Left ventricle myocardium inferior (tissue), 1 donor: ENCODE measurements around the gene NEO1. TPM values are rescaled to one million over a fixed set of nuclear protein-coding genes. Genes with fewer than 3 reads are reported as not detected.
A peak's percentile ranks its signal among the peaks of the same experiment; 100 is the strongest.

Experiments used
- DNase-seq: peaks from one replicate; pipeline ENCODE4 v3.0.0-alpha.2; 2020
- H3K27ac ChIP-seq: fragments of 200-600 bp; replicated peaks from 2 replicates; pipeline ENCODE4 v1.8.0; 2021
- H3K27me3 ChIP-seq: fragments of 200-600 bp; 2 replicates; pipeline ENCODE4 v1.8.0; 2021; ENCODE audit warnings: low read depth
- H3K36me3 ChIP-seq: fragments of 200-600 bp; 2 replicates; pipeline ENCODE4 v1.8.0; 2021
- H3K4me1 ChIP-seq: fragments of 200-600 bp; 2 replicates; pipeline ENCODE4 v1.8.0; 2021
- H3K4me3 ChIP-seq: fragments of 200-600 bp; 2 replicates; pipeline ENCODE4 v1.8.0; 2021; ENCODE audit warnings: mild to moderate bottlenecking, moderate library complexity
- H3K9me3 ChIP-seq: fragments of 200-600 bp; replicated peaks from 2 replicates; pipeline ENCODE4 v1.8.0; 2021
- CTCF ChIP-seq: fragments of 200-600 bp; IDR thresholded peaks from 2 replicates; pipeline ENCODE4 v1.8.0; 2021; ENCODE audit warnings: antibody characterized with exemption, mild to moderate bottlenecking, borderline replicate concordance
- intact Hi-C: fragments of 100-400 bp; cut with micrococcal nuclease; formaldehyde crosslinking; loops from one replicate; pipeline ENCODE4 v1.11.0; 2022
- total RNA-seq: library from RNA; stranded (reverse); fragmentation: NEBNext Ultra II Directional; extraction: Animal tissue kit (Norgen Biotek cat#: 25700); gene quantifications from one replicate; pipeline ENCODE4 v1.2.1, GENCODE V29; 2021
- donor health status: DM: no; HTN: yes; CAD: no; lungs with severe emphysema.

The NEO1 gene
- total RNA-seq, 1 donor from 2014 or later = 9.0 TPM

- no peaks in the 10 kb centered on the region for H3K36me3 ChIP-seq
- H3K4me1 ChIP-seq = peaks cover 17% of the 10 kb centered on the region
- H3K9me3 ChIP-seq = no peaks in the 10 kb centered on the region
- no peak for TF ChIP-seq CTCF
- DNase-seq = no peak
- no peak overlapping the region for H3K4me3 ChIP-seq
- H3K27ac ChIP-seq = no peak overlapping the region
- H3K27me3 ChIP-seq = peaks cover 28% of the 10 kb centered on the region
- intact Hi-C loops = no loop called here
Measured at GRCh38 chr15:73075160-73075859, 23.0 kb downstream of the NEO1 start.

GRCh38 chr15:73078291-73078690 is 26.0 kb downstream of the NEO1 start:
- no peaks in the 10 kb centered on the region for H3K36me3 ChIP-seq
- no peaks in the 10 kb centered on the region for H3K9me3 ChIP-seq
- TF ChIP-seq CTCF = no peak
- intact Hi-C loops = no loop called here
- peaks cover 17% of the 10 kb centered on the region for H3K4me1 ChIP-seq
- no peak overlapping the region for H3K27ac ChIP-seq
- H3K4me3 ChIP-seq = no peak overlapping the region
- DNase-seq = no peak
- H3K27me3 ChIP-seq = peaks cover 17% of the 10 kb centered on the region

GRCh38 chr15:73078722-73079121 is 26.5 kb downstream of the NEO1 start:
- H3K27ac ChIP-seq = no peak overlapping the region
- no peak for TF ChIP-seq CTCF
- no peak overlapping the region for H3K4me3 ChIP-seq
- peaks cover 17% of the 10 kb centered on the region for H3K4me1 ChIP-seq
- H3K27me3 ChIP-seq = peaks cover 17% of the 10 kb centered on the region
- intact Hi-C loops = no loop called here
- DNase-seq = no peak
- no peaks in the 10 kb centered on the region for H3K36me3 ChIP-seq
- H3K9me3 ChIP-seq = no peaks in the 10 kb centered on the region

- no peak for DNase-seq
- TF ChIP-seq CTCF = no peak
- intact Hi-C loops = no loop called here
- Histone ChIP-seq H3K4me1 (peaks cover 17% of the 10 kb centered on the region), H3K36me3 (no peaks in the 10 kb centered on the region), H3K27me3 (peaks cover 17% of the 10 kb centered on the region), H3K27ac (no peak overlapping the region), H3K4me3 (no peak overlapping the region), H3K9me3 (no peaks in the 10 kb centered on the region)
Measured at GRCh38 chr15:73079565-73079964, 27.3 kb downstream of the NEO1 start.

GRCh38 chr15:73081321-73081958 is 29.2 kb downstream of the NEO1 start:
- DNase-seq = no peak
- Histone ChIP-seq H3K27me3 (peaks cover 16% of the 10 kb centered on the region), H3K4me3 (no peak overlapping the region), H3K9me3 (peaks cover 13% of the 10 kb centered on the region), H3K27ac (no peak overlapping the region), H3K36me3 (no peaks in the 10 kb centered on the region), H3K4me1 (peaks cover 17% of the 10 kb centered on the region)
- intact Hi-C loops = loop anchor here (5.0 kb wide), 1 partner anchor 279 kb away; no protein-coding TSS in a partner anchor
- TF ChIP-seq CTCF = peak; percentile 78
